Fibroblast of skin of right quadriceps (primary cell): ENCODE data around the gene TUT1.
A peak's percentile ranks its signal among the peaks of the same experiment; 100 is the strongest.

ENCODE experiments used
- DNase-seq: peaks from one replicate; pipeline ENCODE4 v3.0.0-alpha.2; 2013

The TUT1 gene

DNA sequence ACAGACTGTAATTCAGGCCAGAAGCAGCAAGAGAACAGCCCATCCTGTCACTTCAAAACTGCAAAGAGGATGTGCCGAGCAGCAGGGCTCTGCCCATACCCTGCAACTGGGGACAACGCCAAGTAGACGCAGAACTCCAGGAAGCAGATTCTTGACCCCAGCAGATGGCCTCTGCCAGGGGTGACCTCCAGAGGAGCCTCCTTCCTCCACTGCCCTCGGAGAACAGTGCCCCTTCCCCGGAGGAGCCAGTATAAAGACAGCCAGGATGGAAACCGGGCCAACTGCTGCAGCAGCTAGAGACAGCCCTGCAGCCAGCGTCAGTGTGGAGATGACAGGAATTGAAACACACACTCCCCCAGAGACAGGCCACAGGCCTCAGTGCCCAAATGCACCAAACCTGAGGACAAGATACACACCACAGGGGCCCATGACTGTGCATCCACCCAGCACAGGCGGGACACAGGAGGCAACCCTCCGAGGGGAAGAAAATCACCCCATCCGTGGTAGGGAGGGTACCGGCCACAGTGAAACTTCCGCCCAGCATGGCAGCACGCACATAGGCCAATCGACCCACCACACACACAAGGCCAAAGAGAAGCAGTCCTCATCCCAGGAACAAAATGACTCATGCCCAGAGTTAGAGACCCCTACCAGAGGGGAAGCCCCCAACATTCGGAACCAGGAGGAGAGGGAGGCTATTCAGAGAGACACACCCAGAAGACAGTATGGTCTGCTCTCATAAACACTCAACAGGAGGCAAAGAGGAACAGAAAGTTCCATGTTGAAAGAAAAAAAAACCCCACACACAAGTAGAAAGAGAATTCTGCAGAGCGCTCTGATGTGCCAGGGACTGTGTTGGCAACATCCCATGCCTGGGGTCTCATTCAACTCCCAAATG is 50.3 kb downstream of the TUT1 start:
- DNase-seq: no peak

- peak; percentile 93 for DNase-seq
These were observed 51.9 kb downstream of the TUT1 start for GRCh38 chr11:62539238-62539925.

GRCh38 chr11:62538470-62539237 is 52.7 kb downstream of the TUT1 start:
- no peak for DNase-seq

GRCh38 chr11:62536301-62536957 is 54.9 kb downstream of the TUT1 start:
- no peak for DNase-seq

DNA sequence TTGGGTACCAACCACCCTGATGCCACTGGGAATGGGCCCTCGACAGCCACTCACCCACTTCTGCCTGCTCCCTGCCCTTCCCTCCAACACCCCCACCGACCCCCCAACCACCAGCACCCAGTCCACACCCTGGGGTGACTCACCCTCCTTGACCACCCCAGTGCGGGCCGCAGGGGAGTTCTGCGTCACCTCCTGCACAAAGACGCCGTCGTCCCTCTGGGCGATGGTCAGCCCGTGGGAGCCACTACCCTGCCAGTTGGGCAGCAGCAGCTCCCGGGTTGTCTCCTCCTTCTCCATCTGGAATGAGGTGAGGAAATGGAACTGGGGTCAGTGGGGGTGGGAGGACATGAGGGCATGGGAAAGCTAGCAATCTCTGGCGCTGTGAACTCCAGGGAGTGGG is 55.5 kb downstream of the TUT1 start:
- no peak for DNase-seq

- no peak for DNase-seq
These were observed 56.4 kb downstream of the TUT1 start for GRCh38 chr11:62534779-62535545.

DNA sequence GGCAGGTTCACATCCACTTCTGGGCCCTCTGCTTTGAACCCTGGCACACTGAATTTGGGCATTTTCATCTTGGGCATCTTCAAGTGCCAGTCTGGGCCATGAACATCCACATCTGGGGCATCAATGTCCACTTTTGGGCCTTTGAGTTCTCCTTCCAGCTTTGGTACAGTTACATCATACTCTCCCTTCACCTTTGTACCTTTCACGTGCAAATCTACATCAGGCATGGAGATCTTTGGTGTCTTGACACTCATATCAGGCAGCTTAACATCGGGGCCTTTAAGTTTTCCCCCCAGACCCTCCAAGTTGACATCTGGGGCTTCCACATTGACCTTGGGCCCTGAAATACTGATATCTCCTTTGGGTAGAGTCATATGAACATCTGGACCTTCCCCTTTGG is 59.2 kb downstream of the TUT1 start:
- DNase-seq: no peak
